GM19035 (cell line): ENCODE data around the gene PARP8.

Source experiments
- ATAC-seq: cut with Tn5 transposase; IDR thresholded peaks from one replicate; pipeline ENCODE4 v1.9.1; 2021; ENCODE audit not compliant: unreplicated experiment

The PARP8 gene

DNA sequence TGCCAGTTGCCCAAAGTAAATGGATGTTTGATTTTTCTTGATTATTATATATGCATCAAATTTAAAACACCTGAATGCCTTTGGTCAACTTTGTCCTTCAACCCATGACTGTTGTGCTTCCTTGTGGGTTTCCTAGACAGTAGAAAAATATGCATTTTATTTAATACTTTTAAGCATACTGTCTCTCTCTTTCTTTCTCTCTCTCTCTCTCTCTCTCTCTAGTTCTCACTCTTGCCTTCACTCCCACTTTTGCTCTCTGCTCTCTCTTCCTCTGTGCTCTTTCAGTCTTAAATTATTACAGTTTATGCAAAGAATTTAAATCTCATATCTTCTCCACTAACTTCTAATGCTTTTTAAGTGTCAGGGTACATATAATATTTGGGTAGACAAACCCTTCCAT lies 173.0 kb downstream of the PARP8 start:
- no peak for ATAC-seq

DNA sequence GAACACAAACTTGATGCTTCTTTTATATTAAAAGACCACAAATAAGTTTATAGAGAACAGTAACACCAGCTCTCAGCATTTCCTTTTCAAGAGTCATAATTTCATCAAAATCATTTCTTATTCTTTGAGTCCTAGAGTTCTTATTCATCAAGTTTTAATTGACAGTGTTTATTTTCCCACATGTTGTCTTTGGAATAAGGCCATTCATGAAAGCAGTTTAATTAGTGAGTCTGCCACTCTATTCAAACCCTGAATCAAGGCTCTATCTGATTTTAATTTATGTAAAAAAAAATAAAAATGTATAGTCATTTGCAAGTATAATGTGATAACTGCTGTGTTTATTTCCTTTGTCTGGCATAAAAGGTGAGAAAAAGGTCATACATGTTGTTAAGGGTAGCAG lies 176.7 kb downstream of the PARP8 start:
- ATAC-seq: no peak

DNA sequence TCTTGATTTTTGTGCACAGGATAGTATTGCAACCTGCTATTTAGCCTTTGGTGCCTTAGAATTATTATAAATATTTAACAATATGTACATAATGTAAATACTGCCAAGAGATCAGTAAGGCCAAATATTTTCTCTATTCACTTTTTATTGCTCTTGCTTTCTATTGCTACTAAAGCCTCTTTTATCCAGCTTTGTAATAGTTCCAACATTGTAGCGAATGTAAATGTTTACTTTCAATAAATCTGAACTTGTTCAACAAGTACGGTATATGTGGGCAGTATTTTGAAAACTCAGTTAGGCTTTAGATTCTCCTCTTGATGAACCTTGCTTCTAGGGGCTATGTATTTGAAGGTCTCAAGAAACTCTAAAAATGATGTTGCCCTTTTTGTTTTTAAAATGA lies 179.8 kb downstream of the PARP8 start:
- ATAC-seq: no peak

DNA sequence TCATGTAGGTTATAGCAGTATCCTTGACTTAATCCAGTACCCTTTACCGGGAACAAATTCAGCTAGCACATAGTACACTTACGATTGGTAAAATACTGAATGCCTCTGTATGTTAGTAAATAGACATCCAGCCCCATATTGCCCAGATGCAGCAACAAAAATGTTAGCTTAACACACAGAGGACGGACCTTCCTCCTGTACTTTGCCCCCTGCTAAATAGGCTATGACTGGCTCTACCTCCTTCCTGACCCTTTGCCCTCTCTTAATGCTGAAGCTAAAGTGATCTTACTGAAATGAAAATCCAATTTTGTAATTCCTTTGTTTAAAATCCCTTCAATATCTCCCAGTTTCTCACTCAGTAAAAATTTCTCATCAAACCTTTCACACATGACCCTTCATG lies 183.1 kb downstream of the PARP8 start:
- ATAC-seq: no peak

DNA sequence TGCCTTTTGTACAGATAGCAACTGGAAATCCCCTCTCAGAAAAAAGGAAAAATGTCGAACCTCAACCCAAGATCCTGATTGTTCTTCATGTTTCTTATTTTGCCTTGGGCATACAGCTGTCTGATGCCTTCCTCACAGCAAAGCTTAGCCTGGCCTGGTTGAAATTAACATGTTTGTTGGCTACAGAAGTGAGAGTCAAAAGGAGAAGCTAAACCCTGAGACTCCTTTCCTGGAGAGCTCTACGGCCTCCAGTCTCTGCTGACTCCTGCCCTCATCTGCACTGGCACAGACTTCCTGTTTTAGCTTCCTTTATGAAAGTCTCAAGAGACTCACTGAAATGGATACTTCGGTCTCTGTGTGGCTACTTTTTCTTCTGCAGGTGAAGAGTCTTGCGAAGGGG lies 186.7 kb downstream of the PARP8 start:
- peak; percentile 74 for ATAC-seq

DNA sequence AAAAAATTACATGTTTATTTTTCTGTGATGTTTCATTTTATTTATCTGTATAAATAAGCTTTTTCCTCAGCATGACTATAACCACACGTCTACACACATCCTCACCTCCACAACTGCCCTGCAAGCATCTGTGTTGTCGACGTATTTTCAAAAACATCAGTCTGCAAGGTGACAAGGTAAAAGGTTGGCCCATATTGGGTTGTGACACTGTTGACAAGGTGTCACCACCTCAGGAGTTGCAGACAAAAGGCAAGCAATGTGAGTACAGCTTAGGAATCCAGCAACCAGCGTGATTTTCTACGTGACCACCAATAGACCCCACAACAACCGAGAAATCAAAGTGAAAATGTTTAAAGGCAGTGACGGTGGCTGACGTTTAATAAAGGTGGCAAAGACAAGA lies 187.6 kb downstream of the PARP8 start:
- ATAC-seq: no peak

DNA sequence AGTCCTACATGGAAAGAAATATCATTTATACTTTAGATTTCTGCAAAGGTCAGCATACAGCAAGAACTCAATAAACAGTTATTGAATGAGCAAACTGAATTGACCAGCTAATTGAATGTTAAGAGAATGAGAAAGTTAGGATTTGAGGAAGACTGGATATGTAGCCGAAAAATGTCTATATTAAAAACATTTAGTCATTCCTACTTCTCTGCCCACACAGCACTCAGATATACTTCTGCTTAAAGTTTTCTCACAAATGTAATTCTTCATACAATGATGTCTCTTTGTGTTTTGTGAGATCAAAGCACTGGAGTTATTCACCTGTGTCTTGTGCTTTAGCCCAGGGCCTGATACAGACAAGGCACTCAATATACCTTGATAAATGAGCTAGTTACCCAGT lies 188.6 kb downstream of the PARP8 start:
- no peak for ATAC-seq

DNA sequence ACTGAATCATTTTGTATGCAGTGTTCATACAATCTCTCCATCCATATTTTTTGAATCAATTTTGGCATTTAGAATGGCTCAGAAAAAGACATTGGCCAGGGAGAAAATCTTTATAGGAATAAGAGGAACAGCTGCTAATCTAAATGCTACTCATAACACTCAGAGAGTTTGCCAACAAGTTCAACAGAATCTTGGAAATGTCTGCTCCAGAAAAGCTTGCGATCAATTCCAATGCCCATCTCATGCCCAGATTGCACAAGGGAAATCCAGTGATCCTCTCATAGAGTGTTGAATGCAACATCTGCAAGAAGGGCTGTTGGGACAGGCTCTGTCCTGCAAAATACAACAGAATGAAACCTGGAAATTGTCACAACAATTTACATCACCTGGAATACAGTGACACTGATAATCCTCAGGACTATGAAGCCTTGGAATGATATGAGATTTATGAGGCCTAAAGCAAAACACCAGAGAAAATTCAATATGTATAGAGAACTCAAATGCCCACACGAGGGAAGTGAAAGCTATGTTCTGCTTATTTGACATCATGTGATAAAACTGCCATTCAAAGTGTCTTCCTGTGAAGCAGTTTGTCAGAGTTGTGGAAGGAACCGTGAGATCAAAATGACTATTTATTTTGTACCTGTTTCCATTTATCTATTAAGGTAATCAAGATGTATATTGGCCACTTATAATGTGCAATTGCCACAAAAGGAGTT lies 190.1 kb downstream of the PARP8 start:
- peak; percentile 79 for ATAC-seq

DNA sequence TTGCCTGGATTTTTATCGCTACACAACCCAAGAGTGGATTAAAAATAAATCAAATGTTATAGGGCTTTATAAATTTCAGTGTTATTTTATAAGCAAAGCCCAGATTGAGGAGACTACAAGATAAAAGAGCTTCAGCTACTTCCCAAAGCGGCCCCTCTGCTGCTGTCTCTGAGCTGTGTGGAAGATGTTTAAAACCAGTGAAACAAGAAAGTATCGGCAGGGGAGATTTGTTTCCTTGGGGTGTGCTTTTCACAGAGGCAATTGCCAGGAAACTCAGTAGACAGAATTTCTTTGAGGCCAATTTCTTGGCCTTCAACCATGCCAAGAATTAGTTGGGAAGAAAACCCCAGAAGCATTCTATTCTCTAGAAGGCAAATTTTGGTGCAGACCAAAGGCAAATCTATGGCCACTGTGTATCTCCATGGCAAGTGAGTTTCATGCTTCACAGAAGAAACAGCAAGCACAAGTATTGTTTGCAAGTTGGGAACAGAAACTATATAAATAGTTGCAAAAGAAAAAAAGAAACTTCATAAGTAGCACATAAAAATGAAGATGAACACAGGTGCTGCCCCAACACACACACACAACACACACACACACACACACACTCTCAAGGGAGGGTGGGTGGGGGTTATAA lies 197.2 kb downstream of the PARP8 start:
- ATAC-seq: no peak

DNA sequence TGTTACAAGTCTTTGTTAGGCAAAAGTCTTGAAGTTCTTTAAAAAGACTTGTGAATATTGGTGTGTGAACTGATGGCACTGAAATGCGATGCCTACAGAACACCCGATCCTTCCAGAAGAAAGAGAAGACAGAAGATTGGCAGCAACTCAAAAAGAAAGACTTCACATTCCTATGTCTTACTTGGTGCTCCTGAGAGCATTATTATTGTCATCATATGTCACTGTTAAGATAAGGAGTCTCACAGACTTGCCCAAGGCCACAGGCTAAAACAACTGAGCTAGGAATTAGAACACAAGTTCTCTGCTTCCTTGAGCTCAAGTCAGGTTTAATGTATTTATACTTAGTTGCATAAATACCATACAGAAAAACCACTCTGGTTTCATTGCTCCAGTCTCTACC lies 198.0 kb downstream of the PARP8 start:
- no peak for ATAC-seq

DNA sequence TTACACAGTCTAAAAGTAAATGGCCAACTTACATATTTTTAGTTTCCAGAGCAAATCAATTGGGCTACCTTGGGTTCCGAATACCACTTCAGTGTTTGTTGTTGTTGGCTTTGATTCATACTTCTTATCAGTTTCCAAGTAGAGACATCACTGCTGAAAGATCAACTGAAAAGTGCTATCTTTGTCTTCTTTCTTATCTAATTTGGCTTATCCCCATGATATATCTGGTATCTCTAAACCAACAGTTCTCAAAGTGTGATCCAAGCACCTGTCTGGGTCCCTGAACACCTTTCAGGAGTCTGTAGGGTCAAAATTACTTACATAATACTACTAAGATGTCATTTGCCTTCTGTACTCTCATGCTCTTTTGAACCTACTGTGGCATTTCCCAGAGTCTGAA lies 200.0 kb downstream of the PARP8 start:
- no peak for ATAC-seq

DNA sequence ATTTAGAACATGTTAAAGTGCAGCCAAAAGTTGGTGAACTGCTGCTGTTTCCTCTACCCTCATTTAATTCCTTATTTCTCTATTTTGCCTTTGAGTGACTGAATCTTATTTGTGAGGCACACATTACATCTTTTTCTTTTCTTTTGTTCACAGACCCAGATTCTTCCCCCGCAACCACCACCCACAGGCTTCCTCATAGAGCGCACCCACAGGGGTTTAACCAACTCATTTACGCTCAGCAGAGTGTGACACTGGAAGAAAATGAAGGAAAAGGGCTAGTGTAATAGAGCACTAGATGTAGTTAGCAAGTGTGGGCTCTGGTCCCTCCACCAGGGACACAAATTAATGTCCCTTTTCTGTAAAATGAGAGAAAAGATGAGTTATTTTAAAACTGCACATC lies 200.7 kb downstream of the PARP8 start:
- no peak for ATAC-seq

DNA sequence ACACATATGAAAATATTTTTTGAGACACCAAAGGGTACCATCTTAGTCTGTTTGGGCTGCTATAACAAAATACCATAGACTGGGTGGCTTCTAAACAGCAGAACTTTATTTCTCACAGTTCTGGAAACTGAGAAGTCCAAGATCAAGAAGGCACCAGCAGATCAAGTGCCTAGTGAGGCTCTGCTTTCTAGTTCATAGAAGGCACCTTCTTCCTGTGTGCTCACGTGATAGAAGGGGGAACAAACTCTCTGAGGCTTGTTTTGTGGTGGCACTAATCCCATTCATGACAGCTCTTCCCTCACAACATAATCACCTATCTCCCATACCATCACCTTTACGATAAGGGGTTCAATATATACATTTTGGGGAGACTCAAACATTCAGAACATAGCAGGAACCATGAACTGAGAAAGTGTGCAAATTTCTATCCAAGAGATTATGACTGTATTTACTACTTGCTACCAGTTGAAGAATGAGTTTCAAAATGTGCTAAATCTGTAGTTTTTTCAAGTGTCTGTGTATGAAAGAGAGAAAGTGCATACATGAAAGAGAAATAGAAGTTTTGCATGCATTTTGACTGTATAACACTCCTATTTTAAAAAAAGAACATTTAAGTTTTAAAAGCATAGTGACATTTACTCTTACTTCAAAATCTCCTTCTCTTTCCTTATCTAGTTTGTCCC lies 207.3 kb downstream of the PARP8 start:
- no peak for ATAC-seq

DNA sequence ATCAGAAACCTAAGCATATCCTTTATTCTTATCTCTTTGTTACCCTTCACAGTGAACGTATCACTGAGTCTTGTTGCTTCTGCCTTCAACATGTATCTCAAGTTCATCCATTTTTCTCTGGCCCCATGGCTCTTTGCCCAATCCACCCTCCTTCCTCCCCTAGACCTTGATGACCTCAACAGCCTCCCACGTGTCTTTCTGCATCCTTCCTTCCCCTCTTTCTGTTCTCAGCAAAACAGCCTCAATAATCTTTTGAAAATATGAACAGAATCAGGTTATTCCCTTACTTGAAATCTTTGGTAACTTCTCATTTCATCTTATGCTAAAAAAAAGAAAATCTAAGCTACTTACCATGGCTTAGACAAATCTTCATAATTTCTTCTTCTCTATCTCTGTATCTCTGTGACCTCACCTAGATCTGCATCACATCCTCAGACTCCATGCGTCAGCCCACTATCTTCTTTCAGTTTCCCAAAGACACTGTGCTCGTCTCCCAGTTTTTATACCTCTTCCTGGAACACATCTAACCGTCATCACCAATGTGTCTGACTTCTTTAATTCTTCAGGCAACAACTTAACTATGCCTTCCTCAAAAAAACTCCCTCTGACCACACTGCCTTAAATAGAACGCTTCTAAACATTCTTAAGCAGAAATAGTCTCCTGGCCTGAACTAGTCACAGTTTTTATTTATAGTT lies 208.0 kb downstream of the PARP8 start:
- ATAC-seq: no peak

DNA sequence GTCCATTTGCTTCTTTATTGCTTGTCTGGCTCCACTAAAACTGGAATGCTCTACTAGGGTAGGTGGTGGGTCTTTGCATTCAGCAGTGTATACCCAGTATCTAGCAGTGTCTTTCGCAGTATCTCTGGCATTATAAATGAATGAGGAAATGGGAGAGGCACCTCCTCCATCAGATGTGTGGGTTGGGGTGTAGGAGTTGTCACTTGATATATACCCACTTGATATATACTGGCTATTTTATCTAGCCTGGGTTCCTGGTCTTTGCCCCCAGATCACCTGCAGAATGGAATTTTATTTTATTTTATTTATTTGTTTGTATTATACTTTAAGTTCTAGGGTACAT lies 208.5 kb downstream of the PARP8 start:
- no peak for ATAC-seq

DNA sequence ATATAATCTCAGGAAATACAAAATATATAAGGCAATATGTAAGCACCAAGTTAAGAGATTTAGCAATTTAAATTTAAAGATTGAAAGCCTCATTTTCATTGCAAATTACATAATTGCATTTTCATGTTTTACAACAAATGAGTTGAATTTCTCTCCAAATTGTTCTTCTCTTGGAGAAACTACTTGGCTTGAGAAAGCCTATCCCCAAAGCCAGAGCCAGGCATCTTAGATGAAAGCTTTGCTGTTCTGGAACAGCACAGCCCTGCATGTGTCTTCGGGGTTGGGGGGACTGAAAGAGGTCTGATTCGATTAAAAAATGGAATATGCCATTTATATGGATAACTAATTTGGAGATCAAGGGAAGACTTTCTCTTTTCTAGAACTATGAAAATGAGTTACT lies 212.0 kb downstream of the PARP8 start:
- no peak for ATAC-seq

DNA sequence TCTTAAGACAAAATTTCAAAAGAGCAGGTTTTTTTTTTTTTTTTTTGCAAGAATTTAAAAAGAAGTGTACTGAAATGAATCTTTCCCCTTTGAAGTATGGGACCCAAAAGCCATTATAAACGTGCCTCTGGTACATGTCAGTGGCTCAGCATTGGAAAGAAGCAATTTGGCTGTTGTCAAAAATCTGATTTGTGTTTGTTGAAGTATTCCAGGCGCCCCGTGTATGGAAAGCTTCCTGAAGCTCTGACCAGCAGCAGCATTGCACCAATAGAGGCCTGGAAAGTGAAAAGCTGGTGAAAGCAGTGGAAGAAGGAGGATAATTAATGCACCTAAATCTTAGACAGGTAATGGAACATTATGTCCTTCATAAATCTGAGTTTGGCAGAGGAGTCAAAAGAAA lies 215.0 kb downstream of the PARP8 start:
- no peak for ATAC-seq

DNA sequence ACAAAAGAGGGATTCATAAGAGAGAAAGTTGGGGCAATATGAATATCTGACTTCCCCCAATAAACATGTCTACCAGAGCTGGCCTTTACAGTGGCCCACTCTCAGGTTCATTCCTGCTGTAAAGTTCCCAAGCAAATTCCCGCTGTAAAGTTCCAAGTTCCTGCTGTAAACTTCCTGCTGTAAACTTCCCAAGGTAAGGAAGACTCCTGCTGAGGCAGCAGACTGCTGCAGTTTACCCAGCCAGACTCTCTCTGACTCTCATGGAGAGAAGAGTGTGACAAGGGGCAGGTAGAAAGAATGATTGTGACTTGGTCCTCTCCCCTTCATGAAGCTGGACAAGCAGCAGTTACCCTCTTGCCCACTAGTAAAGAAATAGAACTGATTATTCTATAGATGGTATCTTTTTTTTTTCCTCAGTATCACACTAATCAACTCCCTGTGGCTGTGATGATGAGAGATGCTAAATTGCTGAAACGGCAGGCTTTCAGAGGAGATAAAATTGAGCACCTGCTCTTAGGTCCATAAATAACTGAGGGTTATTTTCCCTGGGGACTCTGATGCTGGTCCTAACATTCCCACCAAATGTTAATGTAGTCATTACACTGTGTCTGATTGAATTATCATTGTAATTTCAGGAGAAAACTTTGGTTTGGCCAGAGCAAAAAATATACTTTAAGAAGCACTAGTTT lies 220.4 kb downstream of the PARP8 start:
- ATAC-seq: no peak

DNA sequence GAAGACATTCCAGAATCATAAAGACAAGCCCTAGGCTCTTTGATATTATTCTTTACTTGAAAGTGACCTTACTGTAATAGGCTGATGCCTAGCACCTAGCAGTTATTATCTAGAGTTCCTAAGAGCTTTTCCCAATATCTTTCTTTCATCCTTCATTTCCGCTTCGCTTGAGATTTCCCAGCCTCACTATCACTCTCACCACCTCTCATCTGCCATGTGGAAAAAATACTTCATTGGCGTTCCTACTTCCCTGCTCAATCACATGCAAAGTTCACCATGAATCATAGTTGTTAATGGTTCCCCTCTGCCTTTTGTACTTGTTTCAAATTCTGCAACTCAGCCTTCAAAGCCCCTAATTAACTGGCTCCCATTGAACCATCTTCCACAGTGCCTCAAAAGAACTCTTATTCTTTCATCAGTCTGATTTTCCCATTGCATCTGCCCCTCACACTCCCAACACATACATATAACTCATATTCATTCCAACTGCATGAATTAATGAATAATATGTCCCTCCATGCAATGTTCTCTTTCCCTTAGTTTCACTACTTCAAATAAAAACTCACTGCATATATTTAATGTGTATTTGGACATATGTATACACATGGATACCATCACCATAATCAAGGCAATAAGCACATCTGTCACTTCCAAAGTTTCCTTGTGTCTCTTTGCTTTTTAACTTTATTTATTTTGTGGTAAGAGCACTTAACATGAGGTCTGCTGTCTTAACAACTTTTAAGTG lies 221.6 kb downstream of the PARP8 start:
- ATAC-seq: no peak

DNA sequence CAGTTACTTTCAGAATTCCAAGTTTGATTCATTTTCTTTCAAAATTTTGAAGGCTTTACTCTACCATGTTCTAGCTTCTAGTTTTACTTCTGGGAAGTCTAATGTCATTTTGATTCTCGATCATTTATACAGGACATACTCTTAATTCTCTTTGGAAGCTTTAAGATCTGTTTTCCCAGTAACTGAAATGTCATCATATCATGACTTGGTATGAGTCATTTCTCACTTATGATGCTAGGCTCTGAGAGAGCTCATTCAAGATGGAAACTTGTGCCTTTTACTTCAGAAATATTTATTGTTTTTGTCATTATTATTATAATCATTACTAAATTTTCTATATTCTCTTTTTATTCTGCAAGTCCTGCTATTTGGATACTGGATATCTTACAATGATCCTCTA lies 222.3 kb downstream of the PARP8 start:
- ATAC-seq: no peak

DNA sequence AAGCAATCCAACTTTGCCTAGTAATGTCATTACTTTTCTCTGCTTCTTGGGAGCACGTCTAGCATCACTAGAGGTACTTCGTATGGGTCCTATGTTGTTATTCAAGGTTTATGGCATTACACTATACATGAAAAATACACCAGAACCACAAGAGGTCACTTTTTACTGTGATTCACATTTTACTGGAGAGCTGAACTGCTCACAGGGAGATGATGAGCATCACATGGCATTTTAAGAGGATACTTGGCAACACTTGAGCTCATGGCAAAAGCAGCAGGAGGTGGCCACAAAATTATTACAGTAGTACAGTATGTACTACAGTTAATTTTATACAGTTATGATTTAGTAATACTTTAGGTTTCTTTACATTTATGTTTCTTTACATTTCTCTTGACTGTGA lies 223.4 kb downstream of the PARP8 start:
- ATAC-seq: no peak
